AG10803 (cell line): ENCODE measurements around the gene SLC12A3.

Experiments used
- DNase-seq: peaks from one replicate; pipeline ENCODE4 v3.0.0; 2010; ENCODE audit warnings: low read depth
- H3K4me3 ChIP-seq: 2 replicates; pipeline ENCODE4 v1.5.1; 2011; ENCODE audit warnings: mild to moderate bottlenecking, low read length, control low read depth
- CTCF ChIP-seq: conservative IDR thresholded peaks from 2 replicates; pipeline ENCODE4 v1.5.1; 2011; ENCODE audit warnings: mild to moderate bottlenecking, low read length, control low read depth, inconsistent platforms

SLC12A3 gene

GRCh38 chr16:56885446-56886162 lies 20.6 kb downstream of the SLC12A3 start:
- DNase-seq: no peak
- no peak for TF ChIP-seq CTCF
- no peak overlapping the region for H3K4me3 ChIP-seq

- no peak for DNase-seq
- no peak for TF ChIP-seq CTCF
- H3K4me3 ChIP-seq: no peak overlapping the region
Measured at GRCh38 chr16:56886296-56886695, 21.3 kb downstream of the SLC12A3 start.

- no peak for DNase-seq
- no peak overlapping the region for H3K4me3 ChIP-seq
- TF ChIP-seq CTCF: no peak
Measured at GRCh38 chr16:56886826-56887225, 21.8 kb downstream of the SLC12A3 start.

GRCh38 chr16:56888806-56889205 lies 23.8 kb downstream of the SLC12A3 start:
- H3K4me3 ChIP-seq: no peak overlapping the region
- TF ChIP-seq CTCF: no peak

GRCh38 chr16:56889206-56889605 lies 24.2 kb downstream of the SLC12A3 start:
- no peak overlapping the region for H3K4me3 ChIP-seq
- no peak for TF ChIP-seq CTCF
- DNase-seq: no peak

More at GRCh38 chr16:56888806-56889205, 23.8 kb downstream of the SLC12A3 start:
- DNase-seq: no peak

- DNase-seq: no peak
- H3K4me3 ChIP-seq: no peak overlapping the region
- TF ChIP-seq CTCF: no peak
Measured at GRCh38 chr16:56891685-56892084, 26.7 kb downstream of the SLC12A3 start.

- DNase-seq: no peak
- no peak for TF ChIP-seq CTCF
- H3K4me3 ChIP-seq: no peak overlapping the region
Measured at GRCh38 chr16:56892705-56893104, 27.7 kb downstream of the SLC12A3 start.
